Endothelial cell of umbilical vein (primary cell): Measurements from ENCODE around the gene ZBTB7A. TPM values are rescaled to one million over a fixed set of nuclear protein-coding genes. Genes with fewer than 3 reads are reported as not detected.

Experiments
- BruUV-seq: library from RNA; stranded (reverse); fragments of 400-500 nt; replicated peaks from 2 replicates; lab custom pipeline; 2021; lab: Mats Ljungman, UMichigan
- CTCF ChIA-PET: fragments of 300-600, 350-600 bp; sonication (Branson Sonifier 250); formaldehyde crosslinking; loops from one replicate; lab custom pipeline; 2021; ENCODE audit warnings: antibody characterized with exemption, inconsistent platforms; lab: Charles Lee
- POLR2A ChIA-PET: fragments of 300-600, 350-600 bp; sonication (Branson Sonifier 250); formaldehyde crosslinking; loops from one replicate; lab custom pipeline; 2021; ENCODE audit warnings: antibody characterized with exemption, inconsistent platforms; lab: Charles Lee
- DNase-seq: peaks from one replicate; pipeline ENCODE4 v3.0.0-alpha.2; 2011; ENCODE audit warnings: low read depth, low spot score
- FAIRE-seq: peaks from 2 replicates; lab custom pipeline; 2011; peaks lifted over from hg19 to GRCh38; lab: Jason Lieb, UNC
- H2AFZ ChIP-seq: 2 replicates; pipeline ENCODE4 v1.6.0; 2012; ENCODE audit warnings: low read depth, low read length, control low read depth, inconsistent platforms
- H3K27ac ChIP-seq: 2 replicates; pipeline ENCODE4 v1.5.1; 2011; ENCODE audit warnings: low read depth, mild to moderate bottlenecking, control low read depth, low read length, moderate library complexity; ENCODE audit not compliant: insufficient read depth
- H3K27me3 ChIP-seq, 2 experiments: 2 replicates each; pipeline versions ENCODE4 v1.6.0 to v1.6.1; 2011; ENCODE audit warnings: low read length in 2 of 2, mixed read lengths in 1 of 2; ENCODE audit not compliant: control insufficient read depth in 2 of 2, insufficient read depth in 2 of 2
- H3K36me3 ChIP-seq, 2 experiments: 2 replicates in 1 of 2; 3 replicates in 1 of 2; pipeline ENCODE4 v1.5.1; 2011; ENCODE audit warnings: low read length in 2 of 2, mild to moderate bottlenecking in 1 of 2, moderate library complexity in 1 of 2; ENCODE audit not compliant: control insufficient read depth in 2 of 2, insufficient read depth in 2 of 2; ENCODE audit errors: extremely low read depth in 1 of 2
- H3K4me1 ChIP-seq: 3 replicates; pipeline ENCODE4 v1.5.1; 2011; ENCODE audit warnings: mild to moderate bottlenecking, low read length; ENCODE audit not compliant: control insufficient read depth, insufficient read depth; ENCODE audit errors: extremely low read depth
- H3K4me2 ChIP-seq: 2 replicates; pipeline ENCODE4 v1.6.1; 2011; ENCODE audit warnings: low read length, control low read depth, mixed read lengths; ENCODE audit not compliant: insufficient read depth
- H3K4me3 ChIP-seq, 3 experiments: fragments of 200-600 bp in 1 of 3; sonication (generic), shearing (Covaris generic) in 1 of 3; replicated peaks in 1 of 3; 2 replicates each; pipeline ENCODE4 v1.5.1; 2011 to 2016; ENCODE audit warnings: control low read depth in 3 of 3, low read length in 3 of 3, mild to moderate bottlenecking in 2 of 3, inconsistent platforms in 1 of 3, low read depth in 1 of 3, moderate library complexity in 1 of 3; ENCODE audit not compliant: insufficient read depth in 1 of 3
- H3K79me2 ChIP-seq: 2 replicates; pipeline ENCODE4 v1.6.0; 2012; ENCODE audit warnings: low read length, inconsistent platforms; ENCODE audit not compliant: control insufficient read depth, insufficient read depth
- H3K9ac ChIP-seq: replicated peaks from 2 replicates; pipeline ENCODE3; 2011; ENCODE audit warnings: low read length, control low read depth; ENCODE audit not compliant: insufficient read depth; ENCODE audit errors: extremely low read depth
- H3K9me1 ChIP-seq: replicated peaks from 3 replicates; pipeline ENCODE4 v1.6.0; 2011; ENCODE audit warnings: mild to moderate bottlenecking, low read length; ENCODE audit not compliant: control insufficient read depth, insufficient read depth; ENCODE audit errors: extremely low read depth
- H3K9me3 ChIP-seq: replicated peaks from 2 replicates; pipeline ENCODE4 v1.5.1; 2012; ENCODE audit warnings: low read length, inconsistent platforms; ENCODE audit not compliant: control insufficient read depth, insufficient read depth
- H4K20me1 ChIP-seq: replicated peaks from 2 replicates; pipeline ENCODE3; 2011; ENCODE audit warnings: mild to moderate bottlenecking, low read length; ENCODE audit not compliant: control insufficient read depth, insufficient read depth; ENCODE audit errors: extremely low read depth
- EZH2 ChIP-seq: IDR thresholded peaks from 2 replicates; pipeline ENCODE4 v1.6.1; 2012; ENCODE audit warnings: borderline replicate concordance, low read depth, mild to moderate bottlenecking, moderate library complexity, low read length, inconsistent platforms; ENCODE audit not compliant: severe bottlenecking
- FOS ChIP-seq: IDR thresholded peaks from 2 replicates; pipeline ENCODE4 v1.6.1; 2011; ENCODE audit warnings: mild to moderate bottlenecking, low read length, moderate library complexity, borderline replicate concordance; ENCODE audit not compliant: insufficient read depth
- MYC ChIP-seq: IDR thresholded peaks from one replicate; pipeline ENCODE4 v1.6.1; 2011; ENCODE audit warnings: mild to moderate bottlenecking, low read depth, low read length
- POLR2AphosphoS5 ChIP-seq: IDR thresholded peaks from 2 replicates; pipeline ENCODE4 v1.6.1; 2012; ENCODE audit warnings: low read depth, mild to moderate bottlenecking, control low read depth, low read length, moderate library complexity; ENCODE audit not compliant: insufficient read depth
- dilution Hi-C: fragments of 300-500 bp; cut with MboI; formaldehyde crosslinking; loops from one replicate; pipeline ENCODE4 v1.15.0; 2019; ENCODE audit warnings: low sequenced_read_pairs; ENCODE audit not compliant: extremely low pct_ligation_motif_present
- intact Hi-C: fragments of 100-400 bp; cut with micrococcal nuclease; formaldehyde crosslinking; loops from one replicate; pipeline ENCODE4 v1.10.0; 2022
- polyA plus RNA-seq, 4 experiments: library from polyadenylated mRNA; depleted of rRNA in 3 of 4; stranded (reverse) in 3 of 4; unstranded in 1 of 4; fragments of >200 nt; gene quantifications; 2 replicates each; pipeline versions ENCODE4 v1.2.1 to v1.2.3, GENCODE V29; 2011 to 2012; ENCODE audit warnings: missing spikeins in 1 of 4
- total RNA-seq: library from RNA; stranded (reverse); gene quantifications from 2 replicates; pipeline ENCODE4 v1.2.3, GENCODE V29; 2021
- TF ChIP-seq, protein P1 (sequence below), 2 donors: IDR thresholded peaks; 1 replicate in 1 of 2; 2 replicates in 1 of 2; pipeline ENCODE4 v1.5.1; 2011; ENCODE audit warnings: low read length in 2 of 2, mild to moderate bottlenecking in 2 of 2, moderate library complexity in 2 of 2, control low read depth in 1 of 2, inconsistent platforms in 1 of 2, low read depth in 1 of 2; ENCODE audit not compliant: insufficient read depth in 1 of 2; ENCODE audit errors: extremely low read depth in 1 of 2
- TF ChIP-seq, protein P2 (sequence below): IDR thresholded peaks from 2 replicates; pipeline ENCODE4 v1.6.1; 2011; ENCODE audit not compliant: insufficient read depth, insufficient read length

Gene ZBTB7A
- total and polyA plus RNA-seq, 2 donors (not counting 3 experiments of a cell fraction or from before 2014, with no cell fraction given) = 8.2 to 29.0 TPM

DNA sequence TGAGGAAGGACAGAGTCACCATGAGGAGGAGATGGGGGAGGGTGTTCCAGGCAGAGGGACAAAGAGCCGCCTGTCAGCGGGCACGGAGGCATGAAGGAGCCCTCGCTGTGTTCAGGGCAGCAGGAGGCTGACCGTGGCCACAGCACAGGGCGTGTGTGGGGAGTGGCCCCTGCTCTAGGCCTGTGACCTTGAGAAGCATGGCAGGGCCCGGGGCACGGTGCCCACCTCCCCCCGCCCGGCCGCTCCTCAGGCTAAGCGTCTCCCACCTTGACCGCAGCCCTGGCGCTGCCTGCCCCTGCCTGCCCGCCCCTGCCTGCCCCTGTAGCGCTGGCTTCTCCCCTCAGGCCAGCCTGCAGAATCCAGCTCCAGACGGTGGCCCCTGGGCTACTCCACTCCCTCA, 45.7 kb upstream of the ZBTB7A start:
- no peaks in the 10 kb centered on the region for H3K79me2 ChIP-seq
- H3K36me3 ChIP-seq = peaks cover 6 to 55% of the 10 kb centered on the region in 2 experiments
- DNase-seq (no peak), FAIRE-seq (no peak)
- H3K9me1 ChIP-seq = no peaks in the 10 kb centered on the region
- H3K4me2 ChIP-seq = no peak overlapping the region
- intact Hi-C loops = no loop called here
- H3K27me3 ChIP-seq = no peaks in the 10 kb centered on the region
- H3K9me3 ChIP-seq = no peaks in the 10 kb centered on the region
- H2AFZ ChIP-seq = no peak overlapping the region
- ChIA-PET POLR2A (no interaction called here), CTCF (interaction anchor here (1.3 kb wide), 1 partner anchor 28 kb away, joined by 3 read pairs; no protein-coding TSS in a partner anchor)
- no peak overlapping the region for H3K4me3 ChIP-seq
- BruUV-seq = no TSS peak
- H4K20me1 ChIP-seq = no peaks in the 10 kb centered on the region
- TF ChIP-seq POLR2AphosphoS5 (no peak), EZH2 (no peak)
- dilution Hi-C loops = no loop called here
- no peak overlapping the region for H3K27ac ChIP-seq
- no peak overlapping the region for H3K9ac ChIP-seq
- no peaks in the 10 kb centered on the region for H3K4me1 ChIP-seq

- H3K79me2 ChIP-seq = no peaks in the 10 kb centered on the region
- no peaks in the 10 kb centered on the region for H3K4me1 ChIP-seq
- H3K9me3 ChIP-seq = no peaks in the 10 kb centered on the region
- POLR2A ChIA-PET = no interaction called here
- DNase-seq (no peak), FAIRE-seq (no peak)
- no peaks in the 10 kb centered on the region for H3K9me1 ChIP-seq
- H4K20me1 ChIP-seq = no peaks in the 10 kb centered on the region
- H3K4me3 ChIP-seq = no peak overlapping the region
- H3K27ac ChIP-seq = no peak overlapping the region
- CTCF ChIA-PET = interaction anchor here (1.0 kb wide), 1 partner anchor 30 kb away, joined by 7 read pairs; no protein-coding TSS in a partner anchor
- intact Hi-C loops (no loop called here), dilution Hi-C loops (no loop called here)
- no peak overlapping the region for H2AFZ ChIP-seq
- H3K4me2 ChIP-seq = no peak overlapping the region
- BruUV-seq = no TSS peak
- TF ChIP-seq FOS (no peak), MYC (no peak), POLR2AphosphoS5 (no peak)
- TF ChIP-seq, protein P1, sequence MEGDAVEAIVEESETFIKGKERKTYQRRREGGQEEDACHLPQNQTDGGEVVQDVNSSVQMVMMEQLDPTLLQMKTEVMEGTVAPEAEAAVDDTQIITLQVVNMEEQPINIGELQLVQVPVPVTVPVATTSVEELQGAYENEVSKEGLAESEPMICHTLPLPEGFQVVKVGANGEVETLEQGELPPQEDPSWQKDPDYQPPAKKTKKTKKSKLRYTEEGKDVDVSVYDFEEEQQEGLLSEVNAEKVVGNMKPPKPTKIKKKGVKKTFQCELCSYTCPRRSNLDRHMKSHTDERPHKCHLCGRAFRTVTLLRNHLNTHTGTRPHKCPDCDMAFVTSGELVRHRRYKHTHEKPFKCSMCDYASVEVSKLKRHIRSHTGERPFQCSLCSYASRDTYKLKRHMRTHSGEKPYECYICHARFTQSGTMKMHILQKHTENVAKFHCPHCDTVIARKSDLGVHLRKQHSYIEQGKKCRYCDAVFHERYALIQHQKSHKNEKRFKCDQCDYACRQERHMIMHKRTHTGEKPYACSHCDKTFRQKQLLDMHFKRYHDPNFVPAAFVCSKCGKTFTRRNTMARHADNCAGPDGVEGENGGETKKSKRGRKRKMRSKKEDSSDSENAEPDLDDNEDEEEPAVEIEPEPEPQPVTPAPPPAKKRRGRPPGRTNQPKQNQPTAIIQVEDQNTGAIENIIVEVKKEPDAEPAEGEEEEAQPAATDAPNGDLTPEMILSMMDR (IDR thresholded peaks at IDR 0.05; ENCODE audit: extremely low read depth in 1 of 2, insufficient read depth in 1 of 2, low read depth in 1 of 2, low read length in 2 of 2) = no peak
- TF ChIP-seq, protein P2, sequence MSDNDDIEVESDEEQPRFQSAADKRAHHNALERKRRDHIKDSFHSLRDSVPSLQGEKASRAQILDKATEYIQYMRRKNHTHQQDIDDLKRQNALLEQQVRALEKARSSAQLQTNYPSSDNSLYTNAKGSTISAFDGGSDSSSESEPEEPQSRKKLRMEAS = no peak
- H3K9ac ChIP-seq = no peak overlapping the region
- H3K36me3 ChIP-seq = peaks cover 11 to 44% of the 10 kb centered on the region in 2 experiments
- no peaks in the 10 kb centered on the region for H3K27me3 ChIP-seq
Measured at GRCh38 chr19:4109626-4109945, 42.9 kb upstream of the ZBTB7A start.
